Measurements from ENCODE around the gene KIAA1217.

KIAA1217 gene

DNA sequence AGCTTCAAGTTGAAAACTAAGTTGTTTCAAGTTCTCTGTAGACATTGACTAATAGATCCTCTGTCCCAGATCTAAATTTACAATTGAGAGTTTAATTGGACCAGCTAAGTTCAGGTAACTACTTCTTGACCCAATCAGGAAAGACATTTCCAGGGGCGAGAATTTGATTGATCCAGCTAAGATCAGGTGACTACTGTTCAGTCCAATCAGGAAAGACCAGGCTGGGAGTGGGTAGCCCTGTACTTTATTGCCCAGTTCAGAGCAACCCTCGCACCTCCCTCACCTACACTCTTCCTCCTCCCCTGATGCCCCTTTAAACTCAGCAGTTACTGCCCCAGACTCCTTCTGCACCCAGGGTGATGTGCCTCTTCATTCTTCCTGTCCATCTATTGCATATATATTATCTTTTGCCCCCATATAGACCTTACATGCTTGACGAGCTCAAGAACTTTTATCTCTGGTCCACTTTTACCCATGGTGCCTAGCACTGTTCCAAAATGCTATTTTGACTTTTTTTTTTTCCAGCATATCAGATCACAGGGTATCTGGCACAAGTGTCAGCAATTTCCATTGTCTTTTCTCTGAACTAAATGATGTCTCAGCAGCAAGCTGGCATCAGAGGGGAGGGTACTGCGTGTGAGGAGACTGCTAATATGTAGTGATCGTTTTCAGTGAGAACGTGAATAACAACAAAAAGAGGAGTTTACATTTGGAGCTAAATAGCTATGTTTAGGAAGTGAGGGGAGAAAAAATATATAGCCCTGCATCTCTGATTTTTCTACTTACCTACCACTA lies 169.4 kb downstream of the KIAA1217 start:
- Histone ChIP-seq H3K79me2 (ENCODE audit: insufficient read depth, low read length) (no peaks in the 10 kb centered on the region), H3K4me2 (ENCODE audit: low read depth, low read length, poor library complexity, severe bottlenecking) (no peak overlapping the region), H3K36me3 (ENCODE audit: low read length) (no peaks in the 10 kb centered on the region), H3K4me3 (ENCODE audit: insufficient read depth, low read length, poor library complexity, severe bottlenecking) (no peak overlapping the region), H3K9me3 (ENCODE audit: insufficient read depth, low read length) (no peaks in the 10 kb centered on the region), H3K9me2 (replicated peaks; ENCODE audit: insufficient read depth, low read length) (no peaks in the 10 kb centered on the region), H3F3A (ENCODE audit: insufficient read depth) (no peaks in the 10 kb centered on the region), H3K9ac (ENCODE audit: low read length) (no peak overlapping the region), H2AFZ (ENCODE audit: low read depth, low read length, severe bottlenecking) (no peak overlapping the region), H4K20me1 (ENCODE audit: low read depth, low read length) (no peaks in the 10 kb centered on the region), H3K27ac (ENCODE audit: low read depth, low read length) (no peak overlapping the region), H3K27me3 (ENCODE audit: low read length) (no peaks in the 10 kb centered on the region)
- TF ChIP-seq, protein P1, sequence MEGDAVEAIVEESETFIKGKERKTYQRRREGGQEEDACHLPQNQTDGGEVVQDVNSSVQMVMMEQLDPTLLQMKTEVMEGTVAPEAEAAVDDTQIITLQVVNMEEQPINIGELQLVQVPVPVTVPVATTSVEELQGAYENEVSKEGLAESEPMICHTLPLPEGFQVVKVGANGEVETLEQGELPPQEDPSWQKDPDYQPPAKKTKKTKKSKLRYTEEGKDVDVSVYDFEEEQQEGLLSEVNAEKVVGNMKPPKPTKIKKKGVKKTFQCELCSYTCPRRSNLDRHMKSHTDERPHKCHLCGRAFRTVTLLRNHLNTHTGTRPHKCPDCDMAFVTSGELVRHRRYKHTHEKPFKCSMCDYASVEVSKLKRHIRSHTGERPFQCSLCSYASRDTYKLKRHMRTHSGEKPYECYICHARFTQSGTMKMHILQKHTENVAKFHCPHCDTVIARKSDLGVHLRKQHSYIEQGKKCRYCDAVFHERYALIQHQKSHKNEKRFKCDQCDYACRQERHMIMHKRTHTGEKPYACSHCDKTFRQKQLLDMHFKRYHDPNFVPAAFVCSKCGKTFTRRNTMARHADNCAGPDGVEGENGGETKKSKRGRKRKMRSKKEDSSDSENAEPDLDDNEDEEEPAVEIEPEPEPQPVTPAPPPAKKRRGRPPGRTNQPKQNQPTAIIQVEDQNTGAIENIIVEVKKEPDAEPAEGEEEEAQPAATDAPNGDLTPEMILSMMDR (IDR thresholded peaks at IDR 0.05; ENCODE audit: insufficient read depth, low read length, poor library complexity, severe bottlenecking) = no peak
- TF ChIP-seq EZH2phosphoT487 (conservative IDR thresholded peaks at IDR 0.05; ENCODE audit: low read length) = no peak

DNA sequence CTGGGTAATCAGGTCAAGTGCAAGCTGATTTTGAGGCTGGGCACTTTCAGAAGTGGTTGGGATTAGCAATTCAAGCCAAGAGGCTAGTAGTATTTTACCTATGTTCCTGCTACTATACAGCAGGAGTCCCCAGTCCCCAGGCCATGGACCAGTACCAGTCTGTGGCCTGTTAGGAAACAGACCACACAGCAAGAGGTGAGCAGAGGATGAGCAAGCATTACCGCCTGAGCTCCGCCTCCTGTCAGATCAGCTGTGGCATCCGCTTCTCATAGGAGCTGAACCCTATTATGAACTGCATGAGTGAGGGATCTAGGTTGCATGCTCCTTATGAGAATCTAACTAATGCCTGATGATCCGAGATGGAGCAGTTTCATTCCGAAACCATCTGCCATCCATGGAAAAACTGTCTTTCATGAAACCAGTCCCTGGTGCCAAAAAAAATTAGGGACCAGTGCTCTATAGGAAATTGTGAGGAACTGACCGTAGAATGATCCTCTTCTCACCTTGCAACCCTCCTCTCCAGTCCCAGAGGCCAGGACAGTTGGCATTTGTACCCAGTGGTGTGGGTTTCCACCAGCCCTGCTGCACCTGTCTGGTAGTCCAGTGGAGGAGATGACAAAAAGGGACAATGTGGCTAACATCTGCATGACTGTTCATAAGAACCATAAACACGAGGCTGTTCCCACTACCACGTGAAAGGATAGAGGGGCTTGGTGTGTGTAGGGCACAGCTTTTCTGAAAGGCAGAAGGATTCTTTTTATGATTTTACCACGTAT lies 172.5 kb downstream of the KIAA1217 start:
- no peak overlapping the region for H2AFZ ChIP-seq (ENCODE audit: low read depth, low read length, severe bottlenecking)
- no peaks in the 10 kb centered on the region for H3K27me3 ChIP-seq (ENCODE audit: low read length)
- no peaks in the 10 kb centered on the region for H3K79me2 ChIP-seq (ENCODE audit: insufficient read depth, low read length)
- H3K27ac ChIP-seq (ENCODE audit: low read depth, low read length) = no peak overlapping the region
- H3F3A ChIP-seq (ENCODE audit: insufficient read depth) = no peaks in the 10 kb centered on the region
- H3K4me3 ChIP-seq (ENCODE audit: insufficient read depth, low read length, poor library complexity, severe bottlenecking) = no peak overlapping the region
- H3K9ac ChIP-seq (ENCODE audit: low read length) = no peak overlapping the region
- no peak overlapping the region for H3K4me2 ChIP-seq (ENCODE audit: low read depth, low read length, poor library complexity, severe bottlenecking)
- no peaks in the 10 kb centered on the region for H3K9me3 ChIP-seq (ENCODE audit: insufficient read depth, low read length)
- TF ChIP-seq, protein P1 (IDR thresholded peaks at IDR 0.05; ENCODE audit: insufficient read depth, low read length, poor library complexity, severe bottlenecking) = no peak
- no peak for TF ChIP-seq EZH2phosphoT487 (conservative IDR thresholded peaks at IDR 0.05; ENCODE audit: low read length)
- H4K20me1 ChIP-seq (ENCODE audit: low read depth, low read length) = no peaks in the 10 kb centered on the region
- no peaks in the 10 kb centered on the region for H3K36me3 ChIP-seq (ENCODE audit: low read length)
- no peaks in the 10 kb centered on the region for H3K9me2 ChIP-seq (replicated peaks; ENCODE audit: insufficient read depth, low read length)

- H4K20me1 ChIP-seq (ENCODE audit: low read depth, low read length) = no peaks in the 10 kb centered on the region
- H3K36me3 ChIP-seq (ENCODE audit: low read length) = no peaks in the 10 kb centered on the region
- H3K9me3 ChIP-seq (ENCODE audit: insufficient read depth, low read length) = no peaks in the 10 kb centered on the region
- no peaks in the 10 kb centered on the region for H3K27me3 ChIP-seq (ENCODE audit: low read length)
- H3K79me2 ChIP-seq (ENCODE audit: insufficient read depth, low read length) = no peaks in the 10 kb centered on the region
- H3F3A ChIP-seq (ENCODE audit: insufficient read depth) = no peaks in the 10 kb centered on the region
- no peak overlapping the region for H3K9ac ChIP-seq (ENCODE audit: low read length)
- H3K9me2 ChIP-seq (replicated peaks; ENCODE audit: insufficient read depth, low read length) = no peaks in the 10 kb centered on the region
- H3K4me3 ChIP-seq (ENCODE audit: insufficient read depth, low read length, poor library complexity, severe bottlenecking) = no peak overlapping the region
- H2AFZ ChIP-seq (ENCODE audit: low read depth, low read length, severe bottlenecking) = no peak overlapping the region
- no peak overlapping the region for H3K4me2 ChIP-seq (ENCODE audit: low read depth, low read length, poor library complexity, severe bottlenecking)
- no peak overlapping the region for H3K27ac ChIP-seq (ENCODE audit: low read depth, low read length)
- no peak for TF ChIP-seq EZH2phosphoT487 (conservative IDR thresholded peaks at IDR 0.05; ENCODE audit: low read length)
- TF ChIP-seq, protein P1 (IDR thresholded peaks at IDR 0.05; ENCODE audit: insufficient read depth, low read length, poor library complexity, severe bottlenecking) = no peak
Measured at GRCh38 chr10:24382045-24382444, 173.1 kb downstream of the KIAA1217 start.
